Endothelial cell (in vitro differentiated cells): ENCODE data around the gene SHCBP1L. TPM values are rescaled to one million over a fixed set of nuclear protein-coding genes. Genes with fewer than 3 reads are reported as not detected.

Source experiments
- DNase-seq: peaks from one replicate; pipeline ENCODE4 v3.0.0; 2021; ENCODE audit warnings: low spot score
- H3K27ac Mint-ChIP-seq: one replicate; pipeline ENCODE4 v1.8.0; 2021; ENCODE audit warnings: mixed read lengths, inconsistent platforms; ENCODE audit not compliant: unreplicated experiment
- H3K27me3 Mint-ChIP-seq: one replicate; pipeline ENCODE4 v1.8.0; 2021; ENCODE audit warnings: mild to moderate bottlenecking, moderate library complexity, mixed read lengths, inconsistent platforms; ENCODE audit not compliant: unreplicated experiment
- H3K36me3 Mint-ChIP-seq: one replicate; pipeline ENCODE4 v1.8.0; 2021; ENCODE audit warnings: mild to moderate bottlenecking, low read depth, mixed read lengths, inconsistent platforms; ENCODE audit not compliant: unreplicated experiment
- H3K4me1 Mint-ChIP-seq: one replicate; pipeline ENCODE4 v1.8.0; 2021; ENCODE audit warnings: mild to moderate bottlenecking, mixed read lengths, inconsistent platforms; ENCODE audit not compliant: unreplicated experiment
- H3K4me3 Mint-ChIP-seq: one replicate; pipeline ENCODE4 v1.8.0; 2021; ENCODE audit warnings: mild to moderate bottlenecking, mixed read lengths, inconsistent platforms; ENCODE audit not compliant: unreplicated experiment
- H3K9me3 Mint-ChIP-seq: one replicate; pipeline ENCODE4 v1.8.0; 2021; ENCODE audit warnings: mixed read lengths, inconsistent platforms; ENCODE audit not compliant: unreplicated experiment
- CTCF ChIP-seq: fragments of 200-600 bp; sonication (generic); IDR thresholded peaks from one replicate; pipeline ENCODE4 v1.5.0; 2021; ENCODE audit warnings: antibody characterized with exemption; ENCODE audit not compliant: unreplicated experiment
- total RNA-seq: library from RNA; stranded (reverse); fragmentation: NEBNext Ultra II Directional; extraction: Animal tissue kit (Norgen Biotek cat#: 25700); gene quantifications from one replicate; pipeline ENCODE4 v1.2.1, GENCODE V29; 2021; ENCODE audit not compliant: unreplicated experiment

SHCBP1L gene
- total RNA-seq, 1 donor from 2014 or later = not detected

GRCh38 chr1:182995894-182996293, 42.9 kb upstream of the SHCBP1L start:
- Mint-ChIP-seq H3K27ac (peak overlapping the region; percentile 48), H3K4me3 (no peak overlapping the region), H3K36me3 (no peaks in the 10 kb centered on the region), H3K4me1 (no peaks in the 10 kb centered on the region), H3K27me3 (no peaks in the 10 kb centered on the region), H3K9me3 (no peaks in the 10 kb centered on the region)
- TF ChIP-seq CTCF = no peak
- DNase-seq = no peak

- no peak for TF ChIP-seq CTCF
- Mint-ChIP-seq H3K27ac (no peak overlapping the region), H3K36me3 (no peaks in the 10 kb centered on the region), H3K27me3 (no peaks in the 10 kb centered on the region), H3K4me1 (no peaks in the 10 kb centered on the region), H3K9me3 (no peaks in the 10 kb centered on the region), H3K4me3 (no peak overlapping the region)
- no peak for DNase-seq
Measured at GRCh38 chr1:182993746-182994145, 40.8 kb upstream of the SHCBP1L start.

- Mint-ChIP-seq H3K36me3 (no peaks in the 10 kb centered on the region), H3K4me1 (no peaks in the 10 kb centered on the region), H3K9me3 (no peaks in the 10 kb centered on the region), H3K27me3 (no peaks in the 10 kb centered on the region), H3K27ac (no peak overlapping the region), H3K4me3 (no peak overlapping the region)
- DNase-seq = no peak
- no peak for TF ChIP-seq CTCF
Measured at GRCh38 chr1:182990413-182991144, 37.6 kb upstream of the SHCBP1L start.

GRCh38 chr1:182985876-182986275, 32.9 kb upstream of the SHCBP1L start:
- Mint-ChIP-seq H3K36me3 (no peaks in the 10 kb centered on the region), H3K27me3 (no peaks in the 10 kb centered on the region), H3K27ac (no peak overlapping the region), H3K4me3 (no peak overlapping the region), H3K4me1 (no peaks in the 10 kb centered on the region), H3K9me3 (no peaks in the 10 kb centered on the region)
- TF ChIP-seq CTCF = no peak
- no peak for DNase-seq

- Mint-ChIP-seq H3K9me3 (no peaks in the 10 kb centered on the region), H3K4me3 (no peak overlapping the region), H3K27ac (no peak overlapping the region), H3K36me3 (no peaks in the 10 kb centered on the region), H3K4me1 (no peaks in the 10 kb centered on the region), H3K27me3 (no peaks in the 10 kb centered on the region)
- TF ChIP-seq CTCF = no peak
- no peak for DNase-seq
Measured at GRCh38 chr1:182984621-182985020, 31.7 kb upstream of the SHCBP1L start.
